ENCODE results near the gene OSBPL5.

OSBPL5 gene

DNA sequence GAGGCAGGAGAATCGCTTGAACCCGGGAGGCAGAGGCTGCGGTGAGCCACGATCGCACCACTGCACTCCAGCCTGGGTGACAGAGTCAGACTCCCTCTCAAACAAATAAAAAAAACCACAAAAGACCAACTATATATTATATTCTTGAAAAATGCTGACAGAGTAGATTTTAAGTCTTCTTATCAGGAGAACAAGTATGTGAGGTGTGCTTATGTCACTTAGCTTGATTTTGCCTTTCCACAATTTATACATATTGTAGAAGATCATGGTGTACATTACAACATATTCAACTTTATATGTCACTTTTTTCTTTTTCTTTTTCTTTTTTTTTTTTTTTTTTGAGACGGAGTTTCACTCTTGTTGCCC, 83.7 kb downstream of the OSBPL5 start:
- no peak for DNase-seq (ENCODE audit: low read depth)
- TF ChIP-seq, protein P1, sequence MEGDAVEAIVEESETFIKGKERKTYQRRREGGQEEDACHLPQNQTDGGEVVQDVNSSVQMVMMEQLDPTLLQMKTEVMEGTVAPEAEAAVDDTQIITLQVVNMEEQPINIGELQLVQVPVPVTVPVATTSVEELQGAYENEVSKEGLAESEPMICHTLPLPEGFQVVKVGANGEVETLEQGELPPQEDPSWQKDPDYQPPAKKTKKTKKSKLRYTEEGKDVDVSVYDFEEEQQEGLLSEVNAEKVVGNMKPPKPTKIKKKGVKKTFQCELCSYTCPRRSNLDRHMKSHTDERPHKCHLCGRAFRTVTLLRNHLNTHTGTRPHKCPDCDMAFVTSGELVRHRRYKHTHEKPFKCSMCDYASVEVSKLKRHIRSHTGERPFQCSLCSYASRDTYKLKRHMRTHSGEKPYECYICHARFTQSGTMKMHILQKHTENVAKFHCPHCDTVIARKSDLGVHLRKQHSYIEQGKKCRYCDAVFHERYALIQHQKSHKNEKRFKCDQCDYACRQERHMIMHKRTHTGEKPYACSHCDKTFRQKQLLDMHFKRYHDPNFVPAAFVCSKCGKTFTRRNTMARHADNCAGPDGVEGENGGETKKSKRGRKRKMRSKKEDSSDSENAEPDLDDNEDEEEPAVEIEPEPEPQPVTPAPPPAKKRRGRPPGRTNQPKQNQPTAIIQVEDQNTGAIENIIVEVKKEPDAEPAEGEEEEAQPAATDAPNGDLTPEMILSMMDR (IDR thresholded peaks at IDR 0.05; ENCODE audit: insufficient read depth, low read depth, low read length, missing control alignments): no peak
- H3K4me3 ChIP-seq (ENCODE audit: low read depth, low read length): no peak overlapping the region

DNA sequence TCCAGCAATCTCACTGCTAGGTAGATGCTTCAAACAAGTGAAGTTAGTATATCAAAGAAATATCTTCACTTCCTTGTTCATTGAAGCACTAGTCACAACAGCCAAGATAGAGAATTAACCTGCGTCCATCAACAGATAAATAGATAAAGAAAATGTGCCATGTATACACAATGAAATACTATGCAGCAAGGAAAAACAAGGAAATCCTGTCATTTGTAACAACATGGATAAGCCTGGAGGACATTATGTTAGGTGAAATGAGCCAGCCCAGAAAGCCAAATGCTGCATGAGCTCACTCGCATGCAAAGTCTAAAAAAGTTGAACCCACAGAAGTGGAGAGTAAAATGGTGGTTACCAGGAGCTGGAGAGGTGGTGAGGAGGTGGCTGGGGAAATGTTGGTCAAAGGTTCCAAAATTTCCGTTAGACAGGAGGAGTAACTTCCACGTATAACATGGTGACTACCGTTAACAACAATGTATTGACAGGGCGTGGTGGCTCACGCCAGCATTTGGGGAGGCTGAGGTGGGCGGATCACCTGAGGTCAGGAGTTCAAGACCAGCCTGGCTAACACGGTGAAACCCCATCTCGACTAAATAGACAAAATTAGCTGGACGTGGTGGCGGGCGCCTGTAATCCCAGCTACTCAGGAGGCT, 84.3 kb downstream of the OSBPL5 start:
- TF ChIP-seq, protein P1 (IDR thresholded peaks at IDR 0.05; ENCODE audit: insufficient read depth, low read depth, low read length, missing control alignments): no peak
- DNase-seq (ENCODE audit: low read depth): no peak
- no peak overlapping the region for H3K4me3 ChIP-seq (ENCODE audit: low read depth, low read length)

DNA sequence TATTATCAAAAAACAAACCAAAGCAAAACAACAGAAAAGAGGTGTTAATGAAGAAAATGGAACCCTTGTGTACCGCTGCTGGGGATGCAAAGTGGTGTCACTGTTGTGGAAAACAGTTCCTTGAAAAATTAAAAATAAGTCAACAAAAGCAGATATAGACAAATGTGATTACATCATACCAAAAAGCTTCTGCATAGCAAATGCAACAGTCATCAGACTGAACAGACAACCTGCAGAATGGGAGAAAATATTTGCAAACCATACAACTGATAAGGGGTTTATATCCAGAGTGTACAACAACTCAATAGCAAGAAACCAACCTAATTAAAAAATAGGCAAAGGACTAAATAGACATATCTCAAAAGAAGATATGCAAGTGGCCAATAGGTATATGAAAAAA, 85.0 kb downstream of the OSBPL5 start:
- H3K4me3 ChIP-seq (ENCODE audit: low read depth, low read length): no peak overlapping the region
- TF ChIP-seq, protein P1 (IDR thresholded peaks at IDR 0.05; ENCODE audit: insufficient read depth, low read depth, low read length, missing control alignments): no peak
- DNase-seq (ENCODE audit: low read depth): no peak

DNA sequence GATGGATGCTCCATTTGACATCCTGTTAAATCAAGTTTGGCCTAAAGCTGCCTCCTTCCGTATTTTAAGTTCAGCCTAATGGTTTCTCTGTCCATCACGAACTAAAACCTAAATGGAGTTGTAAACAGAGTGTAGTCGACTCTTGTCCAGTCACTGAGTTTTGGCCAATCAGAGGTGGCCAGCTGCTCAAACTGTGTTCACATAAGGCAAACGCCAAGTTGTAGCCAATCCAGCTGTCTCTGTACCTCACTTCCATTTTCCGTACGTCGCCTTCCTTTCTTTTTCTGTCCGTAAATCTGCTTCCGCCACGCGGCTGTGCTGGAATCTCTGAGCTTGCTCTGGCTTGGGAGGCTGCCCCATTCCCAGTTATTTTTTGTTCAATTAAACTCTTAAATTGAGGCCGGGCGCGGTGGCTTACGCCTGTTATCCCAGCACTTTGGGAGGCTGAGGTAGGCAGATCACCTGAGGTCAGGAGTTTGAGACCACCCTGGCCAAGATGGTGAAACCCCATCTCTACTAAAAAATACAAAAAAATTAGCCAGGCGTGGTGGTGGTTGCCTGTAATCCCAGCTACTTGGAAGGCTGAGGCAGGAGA, 87.2 kb downstream of the OSBPL5 start:
- no peak for DNase-seq (ENCODE audit: low read depth)
- TF ChIP-seq, protein P1 (IDR thresholded peaks at IDR 0.05; ENCODE audit: insufficient read depth, low read depth, low read length, missing control alignments): no peak
- H3K4me3 ChIP-seq (ENCODE audit: low read depth, low read length): no peak overlapping the region

DNA sequence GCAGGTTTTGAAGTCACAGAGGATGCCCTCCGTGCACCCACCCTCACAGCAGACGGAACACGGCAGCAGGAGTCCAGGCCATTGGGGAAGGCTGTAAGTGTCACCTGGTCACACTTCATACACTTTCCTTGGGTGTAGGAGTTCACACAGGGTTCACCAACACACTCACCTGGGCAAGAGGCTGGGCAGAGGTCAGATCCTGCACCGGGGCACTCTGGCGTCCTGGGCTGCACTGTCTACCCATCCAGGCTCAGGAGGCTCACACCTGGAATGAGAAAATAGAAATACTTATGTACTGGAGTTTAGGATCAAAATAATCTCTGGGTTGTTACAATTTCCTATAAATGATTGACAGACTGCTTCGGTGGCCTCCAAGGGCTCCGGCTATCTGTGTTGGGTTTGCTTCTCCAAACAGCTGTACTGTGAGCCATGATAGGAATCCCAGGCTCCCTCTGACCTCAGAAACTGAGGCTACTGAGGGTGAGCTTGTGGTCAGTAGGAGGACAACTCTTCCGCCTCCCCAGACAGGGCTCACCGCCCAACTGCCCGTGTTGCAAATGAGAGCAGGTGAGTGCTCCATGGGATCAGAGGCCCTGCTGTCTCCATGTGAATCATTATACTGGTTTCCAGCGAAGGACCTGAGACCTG, 87.8 kb downstream of the OSBPL5 start:
- no peak for DNase-seq (ENCODE audit: low read depth)
- TF ChIP-seq, protein P1 (IDR thresholded peaks at IDR 0.05; ENCODE audit: insufficient read depth, low read depth, low read length, missing control alignments): no peak
- H3K4me3 ChIP-seq (ENCODE audit: low read depth, low read length): no peak overlapping the region

DNA sequence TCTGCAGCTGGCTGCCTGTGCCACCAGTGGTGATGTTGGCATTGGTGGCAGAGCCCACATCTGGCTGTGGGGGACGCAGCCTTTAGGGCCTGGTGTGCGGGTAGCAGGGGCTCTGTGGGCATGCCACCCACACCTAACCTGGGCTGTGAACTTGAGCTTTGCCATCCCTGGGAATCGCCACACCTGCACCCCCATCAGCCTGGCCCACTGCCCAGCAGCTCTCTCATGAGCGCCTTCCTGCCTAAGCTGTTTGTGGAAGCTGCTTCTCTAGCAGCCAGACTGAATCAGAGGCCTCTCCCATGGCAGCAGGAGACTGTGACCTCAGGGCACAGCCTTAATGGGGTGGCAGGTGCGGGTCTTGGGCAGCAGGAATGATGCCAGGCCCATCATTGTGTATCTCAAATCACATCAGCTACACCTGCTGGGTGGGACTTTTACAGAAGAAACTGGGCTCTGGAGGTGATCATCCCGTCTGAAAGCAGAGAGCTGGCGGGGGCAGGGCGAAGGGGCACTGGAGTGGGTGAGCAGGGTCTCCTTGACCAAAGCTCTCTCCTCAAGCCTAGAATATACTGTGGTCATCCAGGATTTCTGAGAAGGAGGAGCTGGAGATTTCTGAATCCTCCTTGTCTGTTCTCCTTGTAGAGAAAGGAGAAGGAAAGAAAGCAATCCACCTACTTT, 90.1 kb downstream of the OSBPL5 start:
- H3K4me3 ChIP-seq (ENCODE audit: low read depth, low read length): no peak overlapping the region
- TF ChIP-seq, protein P1 (IDR thresholded peaks at IDR 0.05; ENCODE audit: insufficient read depth, low read depth, low read length, missing control alignments): no peak
- DNase-seq (ENCODE audit: low read depth): no peak
